ENCODE data around the gene ARHGAP15. TPM values are rescaled to one million over a fixed set of nuclear protein-coding genes. Genes with fewer than 3 reads are reported as not detected.

ARHGAP15 gene
- total RNA-seq, 2 donors from 2014 or later = 2.2 to 8.8 TPM

- ATAC-seq (no peak), DNase-seq (no peak)
- intact Hi-C loops (cut with DNase I, micrococcal nuclease) = no loop called here
Measured at GRCh38 chr2:143776526-143777297, 647.5 kb downstream of the ARHGAP15 start.

GRCh38 chr2:143779021-143779420 lies 649.8 kb downstream of the ARHGAP15 start:
- intact Hi-C loops (cut with DNase I, micrococcal nuclease) = no loop called here
- ATAC-seq = no peak
- DNase-seq = no peak

GRCh38 chr2:143786026-143786765 lies 657.0 kb downstream of the ARHGAP15 start:
- no peak for DNase-seq
- no peak for ATAC-seq
- intact Hi-C loops (cut with DNase I, micrococcal nuclease) = no loop called here

- ATAC-seq (no peak), DNase-seq (no peak)
- intact Hi-C loops (cut with DNase I, micrococcal nuclease) = no loop called here
Measured at GRCh38 chr2:143787674-143788073, 658.5 kb downstream of the ARHGAP15 start.

- DNase-seq (no peak), ATAC-seq (no peak)
- intact Hi-C loops (cut with DNase I, micrococcal nuclease) = no loop called here
Measured at GRCh38 chr2:143792602-143793001, 663.4 kb downstream of the ARHGAP15 start.

- no peak for ATAC-seq
- intact Hi-C loops (cut with DNase I, micrococcal nuclease) = no loop called here
- DNase-seq = no peak
Measured at GRCh38 chr2:143793381-143793780, 664.2 kb downstream of the ARHGAP15 start.

- intact Hi-C loops (cut with DNase I, micrococcal nuclease) = no loop called here
- DNase-seq = no peak
- ATAC-seq = no peak
Measured at GRCh38 chr2:143796051-143796450, 666.8 kb downstream of the ARHGAP15 start.

GRCh38 chr2:143801561-143801960 lies 672.3 kb downstream of the ARHGAP15 start:
- ATAC-seq = no peak
- DNase-seq = no peak
- intact Hi-C loops (cut with DNase I, micrococcal nuclease) = no loop called here

GRCh38 chr2:143802242-143802641 lies 673.0 kb downstream of the ARHGAP15 start:
- DNase-seq (no peak), ATAC-seq (no peak)
- intact Hi-C loops (cut with DNase I, micrococcal nuclease) = no loop called here

- intact Hi-C loops (cut with DNase I, micrococcal nuclease) = no loop called here
- DNase-seq (no peak), ATAC-seq (no peak)
Measured at GRCh38 chr2:143802871-143803650, 673.8 kb downstream of the ARHGAP15 start.

- ATAC-seq (no peak), DNase-seq (no peak)
- intact Hi-C loops (cut with DNase I, micrococcal nuclease) = no loop called here
Measured at GRCh38 chr2:143803936-143804335, 674.7 kb downstream of the ARHGAP15 start.

GRCh38 chr2:143805666-143806065 lies 676.4 kb downstream of the ARHGAP15 start:
- ATAC-seq (no peak), DNase-seq (no peak)
- intact Hi-C loops (cut with DNase I, micrococcal nuclease) = no loop called here

GRCh38 chr2:143807192-143807591 lies 678.0 kb downstream of the ARHGAP15 start:
- DNase-seq (no peak), ATAC-seq (no peak)
- intact Hi-C loops (cut with DNase I, micrococcal nuclease) = no loop called here

- ATAC-seq (no peak), DNase-seq (no peak)
- intact Hi-C loops (cut with DNase I, micrococcal nuclease) = no loop called here
Measured at GRCh38 chr2:143807671-143808070, 678.5 kb downstream of the ARHGAP15 start.

- DNase-seq (no peak), ATAC-seq (no peak)
- intact Hi-C loops (cut with DNase I, micrococcal nuclease) = no loop called here
Measured at GRCh38 chr2:143808166-143808565, 678.9 kb downstream of the ARHGAP15 start.

- intact Hi-C loops (cut with DNase I, micrococcal nuclease) = no loop called here
- no peak for ATAC-seq
- no peak for DNase-seq
Measured at GRCh38 chr2:143815082-143815481, 685.9 kb downstream of the ARHGAP15 start.

- intact Hi-C loops (cut with DNase I, micrococcal nuclease) = no loop called here
- DNase-seq (no peak), ATAC-seq (no peak)
Measured at GRCh38 chr2:143816916-143817315, 687.7 kb downstream of the ARHGAP15 start.

All from left colon (tissue), 2 donors.